ENCODE results near the gene TJP1. TPM values are rescaled to one million over a fixed set of nuclear protein-coding genes. Genes with fewer than 3 reads are reported as not detected.

The TJP1 gene
- total and polyA plus RNA-seq, 2 experiments from 2014 or later: 34.4 to 88.7 TPM

DNA sequence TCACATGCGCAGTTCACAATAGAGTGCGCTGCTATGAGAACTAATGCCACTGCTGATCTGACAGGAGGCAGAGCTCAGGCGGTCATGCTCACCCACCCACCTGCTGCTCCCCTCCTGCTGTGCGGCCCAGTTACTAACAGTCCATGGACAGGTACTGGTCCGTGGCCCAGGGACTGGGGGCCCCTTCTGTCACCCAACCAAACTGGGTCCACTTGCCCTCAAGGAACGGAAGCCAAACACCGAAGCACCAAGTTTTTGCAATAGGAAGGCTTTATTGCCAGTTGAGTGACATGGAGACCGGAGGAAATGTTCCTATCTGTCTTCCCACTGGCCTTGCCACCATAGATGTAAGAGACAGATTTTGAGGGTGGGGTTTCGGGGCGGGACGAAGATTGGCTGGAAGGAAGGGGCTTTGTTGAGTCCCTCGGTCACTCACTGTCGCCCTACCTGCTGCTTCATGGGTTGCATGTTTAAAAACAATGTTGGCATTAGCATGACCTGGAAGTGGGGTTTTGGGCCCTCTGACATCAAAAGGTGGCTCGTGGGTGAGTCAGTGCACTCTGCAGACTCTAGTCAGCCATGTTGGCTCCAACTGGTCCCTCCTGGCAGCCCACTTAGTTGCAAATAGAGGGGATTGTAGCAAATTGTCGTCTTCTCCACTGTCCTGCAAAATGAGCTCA, 141.0 kb downstream of the TJP1 start:
- no peaks in the 10 kb centered on the region for H3K9me3 ChIP-seq (ENCODE audit: low read depth)
- no peaks in the 10 kb centered on the region for H3K9me2 ChIP-seq (replicated peaks; ENCODE audit: insufficient read depth)
- H4K20me1 ChIP-seq (ENCODE audit: insufficient read depth, poor library complexity, severe bottlenecking): no peaks in the 10 kb centered on the region
- H3K4me3 ChIP-seq: no peak overlapping the region
- H2AFZ ChIP-seq: no peak overlapping the region
- no peak overlapping the region for H3K27ac ChIP-seq
- H3K79me2 ChIP-seq: no peaks in the 10 kb centered on the region
- no peaks in the 10 kb centered on the region for H3K36me3 ChIP-seq (replicated peaks; ENCODE audit: insufficient read depth, low read depth)
- DNase-seq (ENCODE audit: low spot score): no peak
- TF ChIP-seq, protein P1, sequence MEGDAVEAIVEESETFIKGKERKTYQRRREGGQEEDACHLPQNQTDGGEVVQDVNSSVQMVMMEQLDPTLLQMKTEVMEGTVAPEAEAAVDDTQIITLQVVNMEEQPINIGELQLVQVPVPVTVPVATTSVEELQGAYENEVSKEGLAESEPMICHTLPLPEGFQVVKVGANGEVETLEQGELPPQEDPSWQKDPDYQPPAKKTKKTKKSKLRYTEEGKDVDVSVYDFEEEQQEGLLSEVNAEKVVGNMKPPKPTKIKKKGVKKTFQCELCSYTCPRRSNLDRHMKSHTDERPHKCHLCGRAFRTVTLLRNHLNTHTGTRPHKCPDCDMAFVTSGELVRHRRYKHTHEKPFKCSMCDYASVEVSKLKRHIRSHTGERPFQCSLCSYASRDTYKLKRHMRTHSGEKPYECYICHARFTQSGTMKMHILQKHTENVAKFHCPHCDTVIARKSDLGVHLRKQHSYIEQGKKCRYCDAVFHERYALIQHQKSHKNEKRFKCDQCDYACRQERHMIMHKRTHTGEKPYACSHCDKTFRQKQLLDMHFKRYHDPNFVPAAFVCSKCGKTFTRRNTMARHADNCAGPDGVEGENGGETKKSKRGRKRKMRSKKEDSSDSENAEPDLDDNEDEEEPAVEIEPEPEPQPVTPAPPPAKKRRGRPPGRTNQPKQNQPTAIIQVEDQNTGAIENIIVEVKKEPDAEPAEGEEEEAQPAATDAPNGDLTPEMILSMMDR (IDR thresholded peaks at IDR 0.05; ENCODE audit: poor library complexity): no peak
- TF ChIP-seq EZH2 (IDR thresholded peaks at IDR 0.05; ENCODE audit: borderline replicate concordance): no peak
- no peak for TF ChIP-seq EZH2phosphoT487 (IDR thresholded peaks at IDR 0.05; ENCODE audit: low read depth, severe bottlenecking, unreplicated experiment)
- H3K4me1 ChIP-seq (ENCODE audit: insufficient read depth): peaks cover 4% of the 10 kb centered on the region
- H3K27me3 ChIP-seq: no peaks in the 10 kb centered on the region
- WGBS (ENCODE audit: low lambda C conversion rate, missing lambda C conversion rate): 94% methylated on average over 15 of the region's 15 CpGs
- H3K4me2 ChIP-seq: no peak overlapping the region

DNA sequence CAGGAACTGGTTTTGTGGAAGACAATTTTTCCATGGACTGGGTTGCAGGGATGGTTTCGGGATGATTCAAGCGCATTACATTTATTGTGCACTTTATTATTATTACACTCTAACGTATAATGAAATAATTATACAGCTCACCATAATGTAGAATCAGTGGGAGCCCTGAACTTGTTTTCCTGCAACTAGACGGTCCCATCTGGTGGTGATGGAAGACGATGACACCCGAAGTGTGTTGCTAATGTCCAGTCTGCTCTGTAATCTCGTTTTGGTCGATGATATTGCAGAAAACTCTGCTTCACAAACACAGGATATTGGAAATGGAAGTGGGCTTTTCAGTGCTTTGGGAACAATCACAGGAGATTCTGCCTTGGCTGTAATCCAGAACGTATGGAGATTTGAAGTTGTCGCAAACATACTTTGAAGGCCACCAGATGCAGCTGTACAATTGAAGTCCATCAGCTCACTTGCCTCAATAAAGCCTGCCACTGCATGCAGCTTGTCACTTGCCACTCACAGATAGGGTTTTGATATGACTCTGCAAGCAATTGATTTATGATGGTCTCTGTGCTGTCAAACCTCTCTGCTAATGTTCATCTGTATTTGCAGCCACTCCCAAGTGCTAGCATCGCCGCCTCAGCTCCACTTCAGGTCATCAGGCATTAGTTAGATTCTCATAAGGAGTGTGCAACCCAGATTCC, 141.7 kb downstream of the TJP1 start:
- Histone ChIP-seq H3K4me3 (no peak overlapping the region), H3K27me3 (no peaks in the 10 kb centered on the region), H3K4me2 (no peak overlapping the region), H2AFZ (no peak overlapping the region), H3K79me2 (peaks cover 3% of the 10 kb centered on the region), H3K36me3 (replicated peaks; ENCODE audit: insufficient read depth, low read depth) (no peaks in the 10 kb centered on the region), H4K20me1 (ENCODE audit: insufficient read depth, poor library complexity, severe bottlenecking) (no peaks in the 10 kb centered on the region), H3K27ac (no peak overlapping the region), H3K9me2 (replicated peaks; ENCODE audit: insufficient read depth) (no peaks in the 10 kb centered on the region), H3K9me3 (ENCODE audit: low read depth) (no peaks in the 10 kb centered on the region), H3K4me1 (ENCODE audit: insufficient read depth) (peaks cover 4% of the 10 kb centered on the region)
- 77% methylated on average over 12 of the region's 12 CpGs for WGBS (ENCODE audit: low lambda C conversion rate, missing lambda C conversion rate)
- TF ChIP-seq EZH2 (IDR thresholded peaks at IDR 0.05; ENCODE audit: borderline replicate concordance): no peak
- TF ChIP-seq, protein P1 (IDR thresholded peaks at IDR 0.05; ENCODE audit: poor library complexity): no peak
- TF ChIP-seq EZH2phosphoT487 (IDR thresholded peaks at IDR 0.05; ENCODE audit: low read depth, severe bottlenecking, unreplicated experiment): no peak
- no peak for DNase-seq (ENCODE audit: low spot score)

DNA sequence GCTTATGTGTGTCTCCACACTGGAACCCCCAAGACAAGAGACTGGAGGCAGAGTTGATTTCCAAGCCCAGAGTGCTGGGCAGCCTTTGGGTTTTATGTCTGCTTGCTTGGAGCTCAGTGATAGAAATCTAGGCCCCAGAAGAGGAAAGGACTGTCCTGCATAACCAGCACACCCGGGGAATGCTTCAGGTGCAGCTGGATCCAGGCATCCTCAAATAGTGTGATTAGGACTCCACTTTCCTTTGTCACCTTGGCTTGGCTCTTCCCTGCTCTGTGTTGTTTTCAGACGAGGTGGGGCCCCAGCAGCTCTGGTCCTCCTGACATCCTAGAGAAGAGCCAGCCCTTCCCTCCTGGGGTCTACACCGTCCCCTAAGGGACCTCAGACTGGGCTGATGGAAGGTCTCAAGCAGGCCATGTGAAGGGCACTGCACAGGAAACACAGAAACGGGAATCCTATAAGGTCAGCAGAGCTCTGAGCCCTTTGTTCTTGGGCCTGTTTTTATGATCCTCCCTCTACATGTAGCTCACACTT, 143.7 kb downstream of the TJP1 start:
- H3K4me3 ChIP-seq: no peak overlapping the region
- TF ChIP-seq EZH2phosphoT487 (IDR thresholded peaks at IDR 0.05; ENCODE audit: low read depth, severe bottlenecking, unreplicated experiment): no peak
- TF ChIP-seq EZH2 (IDR thresholded peaks at IDR 0.05; ENCODE audit: borderline replicate concordance): no peak
- TF ChIP-seq, protein P1 (IDR thresholded peaks at IDR 0.05; ENCODE audit: poor library complexity): no peak
- WGBS (ENCODE audit: low lambda C conversion rate, missing lambda C conversion rate): 82% methylated on average over 4 of the region's 4 CpGs
- no peak overlapping the region for H2AFZ ChIP-seq
- H3K9me2 ChIP-seq (replicated peaks; ENCODE audit: insufficient read depth): no peaks in the 10 kb centered on the region
- no peak for DNase-seq (ENCODE audit: low spot score)
- H3K4me1 ChIP-seq (ENCODE audit: insufficient read depth): peaks cover 4% of the 10 kb centered on the region
- H3K9me3 ChIP-seq (ENCODE audit: low read depth): no peaks in the 10 kb centered on the region
- H3K27me3 ChIP-seq: no peaks in the 10 kb centered on the region
- no peaks in the 10 kb centered on the region for H3K36me3 ChIP-seq (replicated peaks; ENCODE audit: insufficient read depth, low read depth)
- H3K79me2 ChIP-seq: peaks cover 3% of the 10 kb centered on the region
- H3K27ac ChIP-seq: peak overlapping the region; percentile 51
- H3K4me2 ChIP-seq: no peak overlapping the region
- no peaks in the 10 kb centered on the region for H4K20me1 ChIP-seq (ENCODE audit: insufficient read depth, poor library complexity, severe bottlenecking)
